Neural crest cell (in vitro differentiated cells): ENCODE data around the gene ATG9A. TPM values are rescaled to one million over a fixed set of nuclear protein-coding genes. Genes with fewer than 3 reads are reported as not detected.

Source experiments
- DNase-seq: peaks from one replicate; pipeline ENCODE4 v3.0.0; 2021; ENCODE audit warnings: low read depth, mixed read lengths, low spot score
- H3K27ac Mint-ChIP-seq: one replicate; pipeline ENCODE4 v1.8.0; 2021; ENCODE audit warnings: mild to moderate bottlenecking, mixed read lengths; ENCODE audit not compliant: unreplicated experiment
- H3K27me3 Mint-ChIP-seq: 2 replicates; pipeline ENCODE4 v1.8.0; 2021; ENCODE audit warnings: low read depth, mild to moderate bottlenecking, mixed read lengths
- H3K36me3 Mint-ChIP-seq: 2 replicates; pipeline ENCODE4 v1.8.0; 2021; ENCODE audit warnings: low read depth, mild to moderate bottlenecking, mixed read lengths
- H3K4me1 Mint-ChIP-seq: 2 replicates; pipeline ENCODE4 v1.8.0; 2021; ENCODE audit warnings: mixed read lengths
- H3K4me3 Mint-ChIP-seq: one replicate; pipeline ENCODE4 v1.8.0; 2021; ENCODE audit warnings: mild to moderate bottlenecking, mixed read lengths
- H3K9me3 Mint-ChIP-seq: 2 replicates; pipeline ENCODE4 v1.8.0; 2021; ENCODE audit warnings: mixed read lengths
- long read RNA-seq: library from polyadenylated mRNA; unstranded; transcript quantifications from one replicate; pipeline ENCODE4 v2.0.0, GENCODE V29; 2020
- total RNA-seq: library from RNA; stranded (reverse); gene quantifications from 2 replicates; pipeline ENCODE4 v1.2.1, GENCODE V29; 2021
- TF ChIP-seq, protein P1 (sequence below): fragments of 200-600 bp; sonication (generic); conservative IDR thresholded peaks from 2 replicates; pipeline ENCODE4 v1.5.0; 2021; ENCODE audit warnings: antibody characterized with exemption, mild to moderate bottlenecking

Gene ATG9A, protein sequence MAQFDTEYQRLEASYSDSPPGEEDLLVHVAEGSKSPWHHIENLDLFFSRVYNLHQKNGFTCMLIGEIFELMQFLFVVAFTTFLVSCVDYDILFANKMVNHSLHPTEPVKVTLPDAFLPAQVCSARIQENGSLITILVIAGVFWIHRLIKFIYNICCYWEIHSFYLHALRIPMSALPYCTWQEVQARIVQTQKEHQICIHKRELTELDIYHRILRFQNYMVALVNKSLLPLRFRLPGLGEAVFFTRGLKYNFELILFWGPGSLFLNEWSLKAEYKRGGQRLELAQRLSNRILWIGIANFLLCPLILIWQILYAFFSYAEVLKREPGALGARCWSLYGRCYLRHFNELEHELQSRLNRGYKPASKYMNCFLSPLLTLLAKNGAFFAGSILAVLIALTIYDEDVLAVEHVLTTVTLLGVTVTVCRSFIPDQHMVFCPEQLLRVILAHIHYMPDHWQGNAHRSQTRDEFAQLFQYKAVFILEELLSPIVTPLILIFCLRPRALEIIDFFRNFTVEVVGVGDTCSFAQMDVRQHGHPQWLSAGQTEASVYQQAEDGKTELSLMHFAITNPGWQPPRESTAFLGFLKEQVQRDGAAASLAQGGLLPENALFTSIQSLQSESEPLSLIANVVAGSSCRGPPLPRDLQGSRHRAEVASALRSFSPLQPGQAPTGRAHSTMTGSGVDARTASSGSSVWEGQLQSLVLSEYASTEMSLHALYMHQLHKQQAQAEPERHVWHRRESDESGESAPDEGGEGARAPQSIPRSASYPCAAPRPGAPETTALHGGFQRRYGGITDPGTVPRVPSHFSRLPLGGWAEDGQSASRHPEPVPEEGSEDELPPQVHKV
- total RNA-seq = 41.2 and 42.0 TPM in 2 replicates
- long read RNA-seq, partial matches to known transcripts = 1 of 5 reads
- long read RNA-seq, other reads (novel, unspliced or antisense) = 2 of 5 reads

DNA sequence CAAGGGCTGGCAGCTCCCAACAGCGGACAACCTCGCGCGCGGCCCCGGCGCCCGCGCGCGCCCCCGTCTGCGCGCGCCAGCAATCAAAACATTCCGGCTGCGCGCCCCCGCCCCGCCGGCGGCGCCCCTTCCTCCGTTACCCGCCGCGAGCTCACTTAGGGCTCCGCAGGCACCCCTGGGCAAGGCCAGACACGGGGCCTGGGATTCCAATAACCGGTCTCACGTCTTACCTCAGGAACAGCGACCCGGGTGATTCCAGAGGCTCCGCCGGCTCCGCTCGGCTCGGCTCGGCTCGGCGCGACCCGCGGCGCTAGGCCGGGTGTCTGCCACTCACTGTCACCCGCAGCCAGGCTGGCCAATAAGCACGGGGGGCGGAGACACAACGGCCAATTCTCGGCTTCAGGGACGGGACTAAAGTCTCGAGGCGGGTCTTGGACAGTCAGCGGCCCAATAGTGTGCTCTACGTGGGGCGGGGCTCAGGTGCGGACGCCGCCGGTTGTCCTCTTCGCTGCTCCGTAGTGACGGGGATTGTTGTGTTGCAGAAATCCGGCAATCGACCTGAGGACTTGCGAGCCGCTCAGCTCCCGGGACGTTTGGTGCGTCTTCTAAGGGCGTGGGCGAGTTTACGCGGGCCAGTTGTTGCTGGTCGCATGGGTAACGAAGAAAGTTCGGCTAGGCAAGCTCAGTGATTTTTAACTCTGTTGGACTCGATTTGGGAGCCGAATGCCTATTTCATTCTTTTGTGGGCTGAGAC is at the start of gene ATG9A, which contains the start of gene ANKZF1:
ATG9A (minus strand) TSS at position 332 of the 754 bp plus-strand sequence. CDS start 1,612 bp downstream, outside the sequence.
ANKZF1 (plus strand) TSS at position 502 of the 754 bp plus-strand sequence. CDS start 452 bp downstream, outside the sequence.
- Mint-ChIP-seq H3K4me3 (peak within 1 kb of the TSS; percentile 100), H3K36me3 (no peaks in the 10 kb centered on the region), H3K9me3 (no peaks in the 10 kb centered on the region), H3K27ac (peak within 1 kb of the TSS; percentile 93), H3K27me3 (no peaks in the 10 kb centered on the region), H3K4me1 (peaks cover 22% of the 10 kb centered on the region)
- TF ChIP-seq, protein P1, sequence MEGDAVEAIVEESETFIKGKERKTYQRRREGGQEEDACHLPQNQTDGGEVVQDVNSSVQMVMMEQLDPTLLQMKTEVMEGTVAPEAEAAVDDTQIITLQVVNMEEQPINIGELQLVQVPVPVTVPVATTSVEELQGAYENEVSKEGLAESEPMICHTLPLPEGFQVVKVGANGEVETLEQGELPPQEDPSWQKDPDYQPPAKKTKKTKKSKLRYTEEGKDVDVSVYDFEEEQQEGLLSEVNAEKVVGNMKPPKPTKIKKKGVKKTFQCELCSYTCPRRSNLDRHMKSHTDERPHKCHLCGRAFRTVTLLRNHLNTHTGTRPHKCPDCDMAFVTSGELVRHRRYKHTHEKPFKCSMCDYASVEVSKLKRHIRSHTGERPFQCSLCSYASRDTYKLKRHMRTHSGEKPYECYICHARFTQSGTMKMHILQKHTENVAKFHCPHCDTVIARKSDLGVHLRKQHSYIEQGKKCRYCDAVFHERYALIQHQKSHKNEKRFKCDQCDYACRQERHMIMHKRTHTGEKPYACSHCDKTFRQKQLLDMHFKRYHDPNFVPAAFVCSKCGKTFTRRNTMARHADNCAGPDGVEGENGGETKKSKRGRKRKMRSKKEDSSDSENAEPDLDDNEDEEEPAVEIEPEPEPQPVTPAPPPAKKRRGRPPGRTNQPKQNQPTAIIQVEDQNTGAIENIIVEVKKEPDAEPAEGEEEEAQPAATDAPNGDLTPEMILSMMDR = no peak
- peak; percentile 96 for DNase-seq

DNA sequence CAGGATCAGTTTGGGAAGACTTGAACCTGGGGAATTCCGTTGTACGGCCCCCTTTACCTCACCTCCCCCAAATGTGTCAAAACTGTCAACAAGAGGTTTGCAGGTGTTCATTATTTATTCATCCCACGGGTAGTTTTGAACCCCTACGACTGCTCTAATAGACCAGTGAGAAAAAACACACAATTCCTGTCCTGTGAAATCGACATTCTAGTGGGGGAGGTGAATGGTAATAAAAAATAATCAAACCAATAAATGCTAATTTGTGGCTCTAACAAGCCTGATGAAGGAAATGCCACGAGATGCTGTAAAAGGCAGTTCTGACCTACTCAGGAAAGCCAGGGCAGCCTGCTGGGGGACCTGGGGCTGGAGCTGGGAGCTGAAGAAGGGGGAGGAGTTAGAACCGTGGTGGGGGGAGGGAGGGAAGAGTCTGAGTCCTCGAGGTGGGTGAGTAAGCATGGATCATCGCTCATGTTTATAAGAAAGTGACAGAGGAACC is 49.3 kb upstream of the ATG9A start:
- peaks cover 27% of the 10 kb centered on the region for H3K4me1 Mint-ChIP-seq
- H3K27ac Mint-ChIP-seq = peak overlapping the region; percentile 92
- H3K9me3 Mint-ChIP-seq = no peaks in the 10 kb centered on the region
- H3K27me3 Mint-ChIP-seq = peaks cover 20% of the 10 kb centered on the region
- peak overlapping the region; percentile 89 for H3K4me3 Mint-ChIP-seq
- no peak for DNase-seq
- TF ChIP-seq, protein P1 = no peak
- no peaks in the 10 kb centered on the region for H3K36me3 Mint-ChIP-seq

DNA sequence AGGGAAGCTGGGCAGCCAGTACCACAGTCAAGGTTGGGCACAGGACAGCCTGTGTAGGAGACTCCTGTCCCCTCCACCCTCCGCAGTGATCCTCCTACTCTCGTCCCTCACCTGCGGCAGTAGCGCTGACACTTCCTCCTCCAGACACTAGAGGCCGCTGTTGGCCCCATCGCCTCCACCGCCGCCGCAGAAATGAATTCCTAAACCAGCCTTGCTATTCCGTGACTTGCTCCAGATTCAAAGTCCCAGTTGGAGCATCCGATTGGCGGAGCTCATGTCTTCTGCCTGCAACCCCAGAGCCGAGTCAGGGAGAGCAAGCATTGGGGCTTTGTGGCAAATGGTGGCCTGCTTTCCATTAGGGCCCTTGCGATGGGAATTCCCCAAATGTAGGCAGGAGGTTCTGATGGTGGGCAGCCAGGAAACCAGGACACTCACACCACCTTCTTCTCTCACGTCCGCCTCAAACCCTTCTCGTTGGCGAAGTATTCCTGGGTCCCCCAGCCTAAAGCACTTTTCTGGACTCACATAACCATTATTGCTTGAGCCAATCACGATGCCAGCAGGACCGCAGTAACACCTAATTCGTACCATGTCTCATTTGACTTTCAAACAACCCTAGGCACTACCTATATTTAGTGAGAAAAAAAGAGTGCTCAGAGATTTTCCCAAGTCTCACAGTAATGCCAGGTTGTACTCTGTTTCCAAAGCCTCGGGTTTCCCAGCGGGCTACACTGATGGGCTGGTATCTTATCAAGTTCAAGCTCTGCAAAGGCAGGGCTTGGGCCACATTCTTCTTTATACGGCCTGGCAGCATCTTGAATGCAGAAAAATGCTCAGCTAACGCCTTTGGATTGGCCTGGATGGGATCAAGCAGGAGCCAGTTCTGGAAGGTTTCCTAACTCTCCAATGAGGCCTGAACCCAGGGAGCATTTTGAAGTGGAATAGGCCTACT is 48.5 kb upstream of the ATG9A start:
- Mint-ChIP-seq H3K36me3 (no peaks in the 10 kb centered on the region), H3K27me3 (peaks cover 23% of the 10 kb centered on the region), H3K4me3 (peak overlapping the region; percentile 89), H3K27ac (no peak overlapping the region), H3K9me3 (no peaks in the 10 kb centered on the region), H3K4me1 (peaks cover 27% of the 10 kb centered on the region)
- peak; percentile 81 for DNase-seq
- TF ChIP-seq, protein P1 = peak; percentile 98

DNA sequence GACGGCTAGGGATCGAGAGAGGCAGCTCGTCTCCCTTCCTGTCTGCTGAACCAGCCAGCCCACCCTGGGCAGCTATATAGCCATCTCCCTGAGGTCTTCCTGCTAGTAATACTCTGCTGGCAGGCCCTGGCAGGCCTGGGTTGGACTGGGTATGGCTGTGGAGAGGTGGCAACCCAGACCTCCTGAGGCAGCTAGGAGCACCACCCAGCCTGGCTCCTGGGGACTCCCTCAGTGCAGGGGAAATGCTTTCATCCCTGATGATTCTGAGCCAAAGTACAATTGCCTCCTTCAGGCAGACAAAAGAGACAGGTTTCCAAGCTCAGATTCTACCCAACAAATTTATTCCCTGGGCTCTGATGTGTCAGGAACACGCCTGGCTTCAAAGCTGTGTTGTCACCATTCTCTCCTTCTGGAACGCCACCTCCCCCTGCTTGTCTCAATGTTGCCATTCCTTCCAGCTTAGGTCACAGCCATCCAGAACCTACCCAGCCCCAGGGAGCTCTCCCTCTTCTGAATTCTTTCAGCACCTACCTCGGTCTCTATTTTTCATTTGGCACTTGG is 45.0 kb upstream of the ATG9A start:
- H3K27me3 Mint-ChIP-seq = peaks cover 50% of the 10 kb centered on the region
- H3K36me3 Mint-ChIP-seq = no peaks in the 10 kb centered on the region
- peaks cover 17% of the 10 kb centered on the region for H3K4me1 Mint-ChIP-seq
- DNase-seq = no peak
- H3K4me3 Mint-ChIP-seq = no peak overlapping the region
- H3K27ac Mint-ChIP-seq = no peak overlapping the region
- TF ChIP-seq, protein P1 = no peak
- H3K9me3 Mint-ChIP-seq = no peaks in the 10 kb centered on the region
